ENCODE data around the gene TRIM39. TPM values are rescaled to one million over a fixed set of nuclear protein-coding genes. Genes with fewer than 3 reads are reported as not detected.

Gene TRIM39
- polyA plus RNA-seq, 3 donors, result 3.5 to 16.3 (median 3.6) TPM

GRCh38 chr6:30340589-30341054, 13.9 kb downstream of the TRIM39 start:
- Histone ChIP-seq H3K9ac (ENCODE audit: insufficient read depth, low read length, poor library complexity, severe bottlenecking) (no peak overlapping the region), H4K20me1 (ENCODE audit: insufficient read depth, low read length) (no peaks in the 10 kb centered on the region), H3K36me3 (replicated peaks in 1 of 2; ENCODE audit: control insufficient read depth in 1 of 2, insufficient read depth in 2 of 2, low read length in 2 of 2) (peaks cover 54 to 68% of the 10 kb centered on the region in 2 donors), H2AFZ (ENCODE audit: insufficient read depth, low read depth, low read length, poor library complexity, severe bottlenecking) (no peak overlapping the region), H3K9me3 (replicated peaks in 1 of 2; ENCODE audit: control insufficient read depth in 1 of 2, insufficient read depth in 1 of 2, low read length in 2 of 2) (no peaks in the 10 kb centered on the region), H3K4me2 (replicated peaks; ENCODE audit: extremely low read depth, low read length, poor library complexity, severe bottlenecking) (no peak overlapping the region), H3K4me1 (ENCODE audit: control insufficient read depth in 1 of 2, insufficient read depth in 2 of 2, low read length in 2 of 2) (peaks cover 2 to 9% of the 10 kb centered on the region in 2 donors), H3K4me3 (replicated peaks in 1 of 3; ENCODE audit: low read depth in 2 of 3, low read length in 3 of 3) (no peak overlapping the region), H3K27me3 (ENCODE audit: control insufficient read depth in 2 of 2, insufficient read depth in 2 of 2, low read length in 2 of 2) (no peaks in the 10 kb centered on the region), H3K27ac (ENCODE audit: low read depth in 1 of 2, low read length in 2 of 2) (no peak overlapping the region), H3K79me2 (ENCODE audit: insufficient read depth, low read length) (no peaks in the 10 kb centered on the region)
- Mint-ChIP-seq H3K4me3 (no peak overlapping the region), H3K4me1 (peaks cover 5% of the 10 kb centered on the region), H3K9me3 (peaks cover 0 to 2% (median 0%) of the 10 kb centered on the region in 7 donors), H3K27ac (no peak overlapping the region), H3K36me3 (peaks cover 65 to 70% of the 10 kb centered on the region in 2 donors), H3K27me3 (ENCODE audit: low read depth in 3 of 3) (peaks cover 0 to 1% (median under 1%) of the 10 kb centered on the region in 3 donors)
- no CpG with 5 or more reads among the region's 6 CpGs for WGBS (ENCODE audit: insufficient coverage)
- TF ChIP-seq CTCF (IDR thresholded peaks at IDR 0.05), result no peak
- DNase-seq, result no peak
- intact Hi-C loops (cut with micrococcal nuclease), result no loop called here

- Mint-ChIP-seq H3K4me1 (peaks cover 11% of the 10 kb centered on the region), H3K27ac (no peak overlapping the region), H3K9me3 (peaks cover 0 to 2% (median 0%) of the 10 kb centered on the region in 7 donors), H3K27me3 (ENCODE audit: low read depth in 3 of 3) (peaks cover 5 to 7% (median 5%) of the 10 kb centered on the region in 3 donors), H3K4me3 (no peak overlapping the region), H3K36me3 (peaks cover 64 to 68% of the 10 kb centered on the region in 2 donors)
- H3K4me2 ChIP-seq (replicated peaks; ENCODE audit: extremely low read depth, low read length, poor library complexity, severe bottlenecking), result no peak overlapping the region
- no CpG with 5 or more reads among the region's 3 CpGs for WGBS (ENCODE audit: insufficient coverage)
- DNase-seq, result no peak
- no peaks in the 10 kb centered on the region for H3K9me3 ChIP-seq (replicated peaks in 1 of 2; ENCODE audit: control insufficient read depth in 1 of 2, insufficient read depth in 1 of 2, low read length in 2 of 2)
- no peaks in the 10 kb centered on the region for H3K27me3 ChIP-seq (ENCODE audit: control insufficient read depth in 2 of 2, insufficient read depth in 2 of 2, low read length in 2 of 2)
- H2AFZ ChIP-seq (ENCODE audit: insufficient read depth, low read depth, low read length, poor library complexity, severe bottlenecking), result no peak overlapping the region
- no peak overlapping the region for H3K27ac ChIP-seq (ENCODE audit: low read depth in 1 of 2, low read length in 2 of 2)
- peaks cover 48 to 63% of the 10 kb centered on the region in 2 donors for H3K36me3 ChIP-seq (replicated peaks in 1 of 2; ENCODE audit: control insufficient read depth in 1 of 2, insufficient read depth in 2 of 2, low read length in 2 of 2)
- no peaks in the 10 kb centered on the region for H4K20me1 ChIP-seq (ENCODE audit: insufficient read depth, low read length)
- no peak overlapping the region for H3K9ac ChIP-seq (ENCODE audit: insufficient read depth, low read length, poor library complexity, severe bottlenecking)
- no peaks in the 10 kb centered on the region for H3K79me2 ChIP-seq (ENCODE audit: insufficient read depth, low read length)
- H3K4me1 ChIP-seq (ENCODE audit: control insufficient read depth in 1 of 2, insufficient read depth in 2 of 2, low read length in 2 of 2), result peaks cover 7 to 15% of the 10 kb centered on the region in 2 donors
- no peak for TF ChIP-seq CTCF (IDR thresholded peaks at IDR 0.05)
- H3K4me3 ChIP-seq (replicated peaks in 1 of 3; ENCODE audit: low read depth in 2 of 3, low read length in 3 of 3), result no peak overlapping the region
- intact Hi-C loops (cut with micrococcal nuclease), result no loop called here
These were observed 14.5 kb downstream of the TRIM39 start for GRCh38 chr6:30341218-30341617.
